Hepatocyte (in vitro differentiated cells): ENCODE measurements around the gene ACOXL. TPM values are rescaled to one million over a fixed set of nuclear protein-coding genes. Genes with fewer than 3 reads are reported as not detected.

Source experiments
- DNase-seq: peaks from one replicate; pipeline ENCODE4 v3.0.0-alpha.2; 2016; ENCODE audit warnings: low spot score
- H2AFZ ChIP-seq: fragments of 200-600 bp; sonication (generic); 2 replicates; pipeline ENCODE4 v1.6.0; 2016; ENCODE audit warnings: antibody characterized with exemption, mild to moderate bottlenecking
- H3K27ac ChIP-seq: fragments of 200-600 bp; sonication (generic); 2 replicates; pipeline ENCODE4 v1.5.1; 2016; ENCODE audit warnings: mild to moderate bottlenecking
- H3K27me3 ChIP-seq: fragments of 200-600 bp; sonication (generic); 2 replicates; pipeline ENCODE4 v1.6.1; 2016
- H3K36me3 ChIP-seq: fragments of 200-600 bp; sonication (generic); replicated peaks from 2 replicates; pipeline ENCODE4 v1.5.1; 2016; ENCODE audit warnings: low read depth; ENCODE audit not compliant: insufficient read depth
- H3K4me1 ChIP-seq: fragments of 200-600 bp; sonication (generic); 2 replicates; pipeline ENCODE4 v1.5.1; 2016; ENCODE audit warnings: mild to moderate bottlenecking, moderate library complexity; ENCODE audit not compliant: insufficient read depth
- H3K4me2 ChIP-seq: fragments of 200-600 bp; sonication (generic); 2 replicates; pipeline ENCODE4 v1.6.0; 2016
- H3K4me3 ChIP-seq: fragments of 200-600 bp; sonication (generic); 2 replicates; pipeline ENCODE4 v1.5.1; 2016; ENCODE audit warnings: mild to moderate bottlenecking
- H3K79me2 ChIP-seq: fragments of 200-600 bp; sonication (generic); 2 replicates; pipeline ENCODE4 v1.6.0; 2017; ENCODE audit warnings: mild to moderate bottlenecking
- H3K9me2 ChIP-seq: fragments of 200-600 bp; sonication (generic); replicated peaks from 2 replicates; pipeline ENCODE4 v1.6.0; 2017; ENCODE audit warnings: mild to moderate bottlenecking; ENCODE audit not compliant: insufficient read depth
- H3K9me3 ChIP-seq: fragments of 200-600 bp; sonication (generic); 2 replicates; pipeline ENCODE4 v1.5.1; 2016; ENCODE audit warnings: low read depth, mild to moderate bottlenecking
- H4K20me1 ChIP-seq: fragments of 200-600 bp; sonication (generic); 2 replicates; pipeline ENCODE4 v1.6.0; 2016; ENCODE audit warnings: mild to moderate bottlenecking; ENCODE audit not compliant: insufficient read depth, poor library complexity, severe bottlenecking
- CTCF ChIP-seq: fragments of 200-600 bp; sonication (generic); IDR thresholded peaks from 2 replicates; pipeline ENCODE4 v1.5.1; 2016; ENCODE audit warnings: antibody characterized with exemption, mild to moderate bottlenecking; ENCODE audit not compliant: poor library complexity
- EZH2 ChIP-seq: fragments of 200-600 bp; sonication (generic); IDR thresholded peaks from 2 replicates; pipeline ENCODE4 v1.6.1; 2016; ENCODE audit warnings: antibody characterized with exemption, mild to moderate bottlenecking, borderline replicate concordance
- EZH2phosphoT487 ChIP-seq: fragments of 200-600 bp; sonication (generic); IDR thresholded peaks from one replicate; pipeline ENCODE4 v1.6.1; 2018; ENCODE audit warnings: antibody characterized with exemption, mild to moderate bottlenecking, low read depth, moderate library complexity; ENCODE audit not compliant: unreplicated experiment, severe bottlenecking
- WGBS: methylation state at CpG from one replicate; pipeline ENCODE4 v1.1.6; 2016; ENCODE audit warnings: low lambda C conversion rate; ENCODE audit errors: missing lambda C conversion rate; 5-methylcytosine and 5-hydroxymethylcytosine counted together
- polyA plus RNA-seq: library from polyadenylated mRNA; unstranded; fragments of >200 nt; fragmentation: Nextera tagmentation; extraction: Ambion mirVana; gene quantifications from 2 replicates; pipeline ENCODE4 v1.2.1, GENCODE V29; 2016
- total RNA-seq: library from RNA; depleted of rRNA; stranded (reverse); fragments of >200 nt; gene quantifications from 2 replicates; pipeline ENCODE4 v1.2.3, GENCODE V29; 2014

The ACOXL gene
- total and polyA plus RNA-seq, 2 experiments from 2014 or later = 0.23 to 1.1 TPM

- no peak for DNase-seq
- H3K9me3 ChIP-seq = no peaks in the 10 kb centered on the region
Measured at GRCh38 chr2:110971811-110972210, 239.4 kb downstream of the ACOXL start.

GRCh38 chr2:110973262-110973661, 240.9 kb downstream of the ACOXL start:
- Histone ChIP-seq H3K4me1 (peaks cover 7% of the 10 kb centered on the region), H3K27me3 (no peaks in the 10 kb centered on the region), H3K79me2 (no peaks in the 10 kb centered on the region), H4K20me1 (no peaks in the 10 kb centered on the region), H3K9me3 (no peaks in the 10 kb centered on the region), H2AFZ (no peak overlapping the region), H3K27ac (no peak overlapping the region), H3K4me3 (no peak overlapping the region), H3K36me3 (no peaks in the 10 kb centered on the region), H3K4me2 (no peak overlapping the region), H3K9me2 (no peaks in the 10 kb centered on the region)
- TF ChIP-seq CTCF (no peak), EZH2 (no peak), EZH2phosphoT487 (no peak)
- 47% methylated on average over 2 of the region's 2 CpGs for WGBS
- DNase-seq = no peak

More at GRCh38 chr2:110971811-110972210, 239.4 kb downstream of the ACOXL start:
- no peaks in the 10 kb centered on the region for H3K27me3 ChIP-seq
- 74% methylated on average over 2 of the region's 2 CpGs for WGBS
- no peak overlapping the region for H3K4me3 ChIP-seq
- H3K27ac ChIP-seq = no peak overlapping the region
- H3K4me2 ChIP-seq = no peak overlapping the region
- H3K36me3 ChIP-seq = no peaks in the 10 kb centered on the region
- H3K9me2 ChIP-seq = no peaks in the 10 kb centered on the region
- H2AFZ ChIP-seq = no peak overlapping the region
- no peak for TF ChIP-seq EZH2
- TF ChIP-seq EZH2phosphoT487 = no peak
- TF ChIP-seq CTCF = no peak
- H3K4me1 ChIP-seq = no peaks in the 10 kb centered on the region
- H3K79me2 ChIP-seq = no peaks in the 10 kb centered on the region
- no peaks in the 10 kb centered on the region for H4K20me1 ChIP-seq

GRCh38 chr2:110977403-110977802, 245.0 kb downstream of the ACOXL start:
- H3K27me3 ChIP-seq = no peaks in the 10 kb centered on the region
- peaks cover 7% of the 10 kb centered on the region for H3K4me1 ChIP-seq
- no peak for TF ChIP-seq EZH2phosphoT487
- TF ChIP-seq EZH2 = no peak
- TF ChIP-seq CTCF = no peak
- DNase-seq = no peak
- H4K20me1 ChIP-seq = no peaks in the 10 kb centered on the region
- WGBS = 69% methylated on average over 4 of the region's 4 CpGs
- H3K4me3 ChIP-seq = no peak overlapping the region
- H3K27ac ChIP-seq = no peak overlapping the region
- H3K36me3 ChIP-seq = no peaks in the 10 kb centered on the region
- no peaks in the 10 kb centered on the region for H3K9me2 ChIP-seq
- no peak overlapping the region for H3K4me2 ChIP-seq
- no peaks in the 10 kb centered on the region for H3K79me2 ChIP-seq
- H2AFZ ChIP-seq = no peak overlapping the region
- H3K9me3 ChIP-seq = no peaks in the 10 kb centered on the region

GRCh38 chr2:110978148-110978547, 245.8 kb downstream of the ACOXL start:
- no peak for TF ChIP-seq EZH2
- no peak for TF ChIP-seq EZH2phosphoT487
- no peak overlapping the region for H3K4me2 ChIP-seq
- no peak for DNase-seq
- no peak overlapping the region for H3K4me3 ChIP-seq
- H3K36me3 ChIP-seq = no peaks in the 10 kb centered on the region
- H3K9me3 ChIP-seq = no peaks in the 10 kb centered on the region
- WGBS = 90% methylated on average over 6 of the region's 6 CpGs
- no peaks in the 10 kb centered on the region for H3K79me2 ChIP-seq
- no peaks in the 10 kb centered on the region for H3K9me2 ChIP-seq
- H3K27ac ChIP-seq = peak overlapping the region; percentile 43
- H3K4me1 ChIP-seq = peaks cover 7% of the 10 kb centered on the region
- H4K20me1 ChIP-seq = no peaks in the 10 kb centered on the region
- no peak overlapping the region for H2AFZ ChIP-seq
- H3K27me3 ChIP-seq = no peaks in the 10 kb centered on the region
